ENCODE data around the gene TRMU. TPM values are rescaled to one million over a fixed set of nuclear protein-coding genes. Genes with fewer than 3 reads are reported as not detected.

TRMU gene
- total and polyA plus RNA-seq, 2 donors (not counting 3 experiments of a cell fraction or from before 2014, with no cell fraction given): 42.4 to 65.7 TPM

DNA sequence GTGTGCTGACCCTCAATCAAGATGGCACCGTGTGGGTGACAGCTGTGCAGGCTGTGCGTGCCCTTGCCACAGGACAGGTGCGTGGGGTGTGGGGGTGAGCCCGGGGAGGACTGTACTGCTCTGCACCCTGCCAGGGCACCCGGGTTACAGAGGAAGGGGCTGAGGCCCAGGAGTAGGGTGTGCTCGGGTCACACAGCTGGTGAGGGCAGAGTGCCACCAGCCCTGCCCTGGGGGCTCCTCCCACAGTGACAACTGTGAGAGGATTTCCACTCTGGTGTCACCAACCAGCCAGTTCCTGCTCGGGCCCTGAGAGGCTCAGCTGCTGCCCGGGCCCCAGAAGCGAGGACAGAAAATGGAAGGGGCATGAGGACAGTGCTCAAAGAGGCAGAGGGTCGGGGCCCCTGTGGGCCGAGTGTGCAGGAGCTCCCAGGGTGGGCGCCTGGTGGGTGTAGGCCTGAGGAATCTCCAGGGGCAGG lies 20.5 kb downstream of the TRMU start:
- no peaks in the 10 kb centered on the region for H3K4me1 ChIP-seq (ENCODE audit: control insufficient read depth, extremely low read depth, insufficient read depth, low read length)
- ChIA-PET CTCF (interaction anchor here (1.0 to 6.0 kb wide), 6 partner anchors 9 to 234 kb away, joined by 3 to 43 read pairs (median 6); no protein-coding TSS in a partner anchor), POLR2A (no interaction called here)
- intact Hi-C loops (cut with micrococcal nuclease): loop anchor here (1.0 kb wide), 1 partner anchor 186 kb away; no protein-coding TSS in a partner anchor
- no peaks in the 10 kb centered on the region for H3K9me1 ChIP-seq (replicated peaks; ENCODE audit: control insufficient read depth, extremely low read depth, insufficient read depth, low read length)
- no TSS peak for BruUV-seq (replicated peaks)
- FAIRE-seq: no peak
- no peak overlapping the region for H3K27ac ChIP-seq (ENCODE audit: insufficient read depth, low read depth, low read length)
- no peaks in the 10 kb centered on the region for H4K20me1 ChIP-seq (replicated peaks; ENCODE audit: control insufficient read depth, extremely low read depth, insufficient read depth, low read length)
- no peak for DNase-seq (ENCODE audit: low read depth, low spot score)
- H3K4me3 ChIP-seq (replicated peaks in 1 of 3; ENCODE audit: insufficient read depth in 1 of 3, low read depth in 1 of 3, low read length in 3 of 3): no peak overlapping the region
- TF ChIP-seq FOS (IDR thresholded peaks at IDR 0.05; ENCODE audit: borderline replicate concordance, insufficient read depth, low read length): no peak
- no peak for TF ChIP-seq JUN (IDR thresholded peaks at IDR 0.05; ENCODE audit: borderline replicate concordance, insufficient read depth, insufficient read length, low read depth)
- no peak for TF ChIP-seq MYC (IDR thresholded peaks at IDR 0.05; ENCODE audit: low read depth, low read length)
- no peak for TF ChIP-seq POLR2A (IDR thresholded peaks at IDR 0.05; ENCODE audit: low read depth, low read length)
- no peak for TF ChIP-seq POLR2AphosphoS5 (IDR thresholded peaks at IDR 0.05; ENCODE audit: insufficient read depth, low read depth, low read length)
- no peak for TF ChIP-seq MAX (IDR thresholded peaks at IDR 0.05; ENCODE audit: insufficient read depth, insufficient read length)
- no peak for TF ChIP-seq EZH2 (IDR thresholded peaks at IDR 0.05; ENCODE audit: borderline replicate concordance, low read depth, low read length, severe bottlenecking)
- no peak for TF ChIP-seq GATA2 (IDR thresholded peaks at IDR 0.05; ENCODE audit: insufficient read depth, insufficient read length, low read depth, low read length)
- TF ChIP-seq, protein P1, sequence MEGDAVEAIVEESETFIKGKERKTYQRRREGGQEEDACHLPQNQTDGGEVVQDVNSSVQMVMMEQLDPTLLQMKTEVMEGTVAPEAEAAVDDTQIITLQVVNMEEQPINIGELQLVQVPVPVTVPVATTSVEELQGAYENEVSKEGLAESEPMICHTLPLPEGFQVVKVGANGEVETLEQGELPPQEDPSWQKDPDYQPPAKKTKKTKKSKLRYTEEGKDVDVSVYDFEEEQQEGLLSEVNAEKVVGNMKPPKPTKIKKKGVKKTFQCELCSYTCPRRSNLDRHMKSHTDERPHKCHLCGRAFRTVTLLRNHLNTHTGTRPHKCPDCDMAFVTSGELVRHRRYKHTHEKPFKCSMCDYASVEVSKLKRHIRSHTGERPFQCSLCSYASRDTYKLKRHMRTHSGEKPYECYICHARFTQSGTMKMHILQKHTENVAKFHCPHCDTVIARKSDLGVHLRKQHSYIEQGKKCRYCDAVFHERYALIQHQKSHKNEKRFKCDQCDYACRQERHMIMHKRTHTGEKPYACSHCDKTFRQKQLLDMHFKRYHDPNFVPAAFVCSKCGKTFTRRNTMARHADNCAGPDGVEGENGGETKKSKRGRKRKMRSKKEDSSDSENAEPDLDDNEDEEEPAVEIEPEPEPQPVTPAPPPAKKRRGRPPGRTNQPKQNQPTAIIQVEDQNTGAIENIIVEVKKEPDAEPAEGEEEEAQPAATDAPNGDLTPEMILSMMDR (IDR thresholded peaks at IDR 0.05; ENCODE audit: extremely low read depth in 1 of 2, insufficient read depth in 1 of 2, low read depth in 1 of 2, low read length in 2 of 2): no peak
- no peak overlapping the region for H3K9ac ChIP-seq (replicated peaks; ENCODE audit: extremely low read depth, insufficient read depth, low read length)
- H3K27me3 ChIP-seq (ENCODE audit: control insufficient read depth in 2 of 2, insufficient read depth in 2 of 2, low read length in 2 of 2): no peaks in the 10 kb centered on the region
- no peaks in the 10 kb centered on the region for H3K79me2 ChIP-seq (ENCODE audit: control insufficient read depth, insufficient read depth, low read length)
- H2AFZ ChIP-seq (ENCODE audit: low read depth, low read length): no peak overlapping the region
- no peak overlapping the region for H3K4me2 ChIP-seq (ENCODE audit: insufficient read depth, low read length)
- H3K36me3 ChIP-seq (ENCODE audit: control insufficient read depth in 2 of 2, extremely low read depth in 1 of 2, insufficient read depth in 2 of 2, low read length in 2 of 2): peaks cover 7 to 33% of the 10 kb centered on the region in 2 experiments
- H3K9me3 ChIP-seq (replicated peaks; ENCODE audit: control insufficient read depth, insufficient read depth, low read length): no peaks in the 10 kb centered on the region
- dilution Hi-C loops (cut with MboI; ENCODE audit: extremely low pct_ligation_motif_present, low sequenced_read_pairs): no loop called here

Measured in endothelial cell of umbilical vein (primary cell).